Activated CD4-positive, alpha-beta T cell treated with anti-CD3 and anti-CD28 coated beads, Interleukin-2, amount 50 U/mL, for 4 hours (primary cell): ENCODE data around the gene FAM53B.

Source experiments
- DNase-seq, 2 experiments: peaks; one replicate each; pipeline ENCODE4 v3.0.0-alpha.2; 2020

FAM53B gene

GRCh38 chr10:124658591-124659242, 85.5 kb downstream of the FAM53B start:
- DNase-seq = no peak

DNA sequence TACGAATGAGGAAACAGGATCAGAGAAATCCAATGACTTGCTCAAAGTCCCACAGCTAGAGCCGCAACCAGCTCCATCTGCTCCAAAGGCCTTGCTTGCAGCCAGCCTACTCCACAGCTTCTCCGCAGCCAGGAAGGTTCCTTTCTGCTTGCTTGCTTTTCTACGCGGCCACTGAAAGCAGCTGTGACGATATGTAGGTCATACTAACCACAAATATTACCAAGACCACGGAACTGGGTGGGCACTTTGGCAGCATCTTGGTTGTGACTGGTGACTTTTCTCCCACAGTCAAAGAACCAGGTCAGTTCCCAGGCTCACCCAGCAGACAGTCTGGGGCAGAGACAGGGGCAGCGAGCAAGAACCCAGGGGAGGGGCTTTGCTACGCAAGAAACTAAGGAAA, 86.4 kb downstream of the FAM53B start:
- DNase-seq = peak; percentile 18 to 26

- no peak for DNase-seq
Measured at GRCh38 chr10:124656541-124656940, 87.6 kb downstream of the FAM53B start.

- DNase-seq = no peak
Measured at GRCh38 chr10:124656113-124656490, 88.1 kb downstream of the FAM53B start.

DNA sequence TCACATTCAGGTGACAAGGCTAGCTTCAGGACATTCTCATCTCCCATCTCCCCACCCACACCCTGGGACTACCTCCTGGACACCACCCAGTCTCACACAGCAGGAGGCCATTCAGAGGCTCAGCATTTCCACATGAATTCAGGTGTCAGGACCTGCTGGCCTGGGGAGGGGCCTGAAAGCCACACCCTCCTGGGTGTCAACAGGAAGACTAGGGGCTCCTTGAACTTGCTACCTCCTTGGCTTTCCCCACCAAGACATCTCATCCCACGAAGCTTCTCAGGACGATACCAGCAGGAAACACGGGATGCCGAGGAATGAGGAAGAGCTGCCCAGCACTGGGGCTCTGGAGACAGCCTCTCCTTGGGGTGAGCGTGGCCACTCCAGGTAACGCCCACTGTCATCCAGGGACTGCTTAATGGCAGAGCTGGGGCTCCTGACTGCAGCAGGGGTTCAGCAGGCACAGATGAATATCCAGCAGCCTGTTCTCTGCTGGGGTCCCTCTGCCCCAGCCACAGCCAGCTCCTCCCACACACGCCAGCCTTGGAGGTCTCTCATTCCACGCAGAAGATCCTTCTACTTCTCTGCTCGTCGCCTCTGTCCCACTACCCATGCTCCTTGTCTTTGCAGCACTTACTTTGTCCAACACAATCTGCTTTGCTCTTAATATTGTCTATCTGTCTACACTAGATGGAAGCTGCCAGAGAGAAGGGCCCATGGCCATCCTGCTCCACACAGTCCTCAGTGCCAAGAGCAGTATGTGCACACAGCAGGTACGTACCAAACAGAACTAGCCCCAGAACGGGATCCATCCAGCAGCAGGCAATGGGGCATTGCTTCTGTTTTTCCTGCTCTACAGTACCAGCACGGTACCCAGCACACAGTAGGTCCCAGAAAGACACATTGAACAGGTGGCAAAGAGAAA, 88.7 kb downstream of the FAM53B start:
- DNase-seq = no peak

- DNase-seq = no peak
Measured at GRCh38 chr10:124654686-124655085, 89.5 kb downstream of the FAM53B start.

DNA sequence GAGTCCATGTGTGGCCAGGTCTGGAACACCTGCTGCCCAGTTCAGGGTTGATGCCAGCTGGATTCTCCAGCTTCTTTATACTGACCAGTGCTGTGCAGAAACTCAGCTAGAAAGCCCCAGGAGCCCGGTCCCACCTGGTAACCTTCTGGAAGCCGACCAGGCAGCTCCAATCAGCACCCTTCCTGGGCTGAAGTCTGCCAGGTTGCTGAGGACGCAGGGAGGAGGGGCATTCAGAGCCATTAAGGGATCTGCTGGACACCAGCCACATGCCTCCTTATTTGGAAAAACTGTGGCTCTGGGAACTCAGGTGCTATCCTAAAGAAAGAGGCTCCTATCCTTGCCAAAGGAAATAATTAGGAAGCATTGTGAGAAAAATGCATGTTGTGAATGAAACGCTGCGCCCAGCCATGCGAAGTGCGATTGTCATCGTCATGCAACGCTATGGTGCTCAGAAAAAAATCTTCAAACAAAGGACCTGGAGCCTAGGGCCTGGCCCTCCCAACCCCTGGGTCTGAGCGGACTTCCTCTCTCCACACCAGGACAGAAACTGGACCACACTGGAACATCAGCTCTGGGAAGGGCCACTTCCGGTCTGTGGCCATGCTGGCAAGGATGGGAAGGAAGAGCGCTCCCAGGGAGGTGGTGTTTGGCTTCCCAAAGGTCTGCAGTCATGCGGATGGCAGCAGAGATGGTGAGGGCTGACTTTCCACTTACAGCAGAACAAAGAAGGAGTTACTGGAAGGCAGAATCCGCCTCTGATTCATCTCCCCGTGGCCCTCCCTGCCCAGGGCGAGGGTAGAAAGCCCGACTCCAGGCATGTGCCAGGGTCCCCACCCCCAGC, 90.1 kb downstream of the FAM53B start:
- DNase-seq = no peak

DNA sequence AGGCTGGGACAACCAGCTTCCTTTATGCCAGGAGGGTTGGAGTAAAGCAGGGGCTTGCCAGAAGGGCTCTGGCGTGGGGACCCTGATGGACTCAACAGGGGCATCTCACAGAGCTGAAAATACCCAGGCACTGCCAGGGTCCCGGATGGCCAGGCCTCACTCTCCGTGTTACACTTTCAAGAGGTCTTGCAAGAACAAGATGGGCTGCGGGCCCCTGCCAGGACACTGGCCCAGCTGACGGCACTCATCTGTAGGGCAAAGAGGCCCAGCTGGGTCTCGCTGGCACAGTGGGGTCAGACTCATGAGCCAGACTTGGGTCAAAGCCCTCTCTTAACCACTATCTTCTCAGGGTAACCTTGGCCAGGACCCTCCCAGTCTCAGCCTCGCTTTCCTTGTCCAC, 90.9 kb downstream of the FAM53B start:
- no peak for DNase-seq

DNA sequence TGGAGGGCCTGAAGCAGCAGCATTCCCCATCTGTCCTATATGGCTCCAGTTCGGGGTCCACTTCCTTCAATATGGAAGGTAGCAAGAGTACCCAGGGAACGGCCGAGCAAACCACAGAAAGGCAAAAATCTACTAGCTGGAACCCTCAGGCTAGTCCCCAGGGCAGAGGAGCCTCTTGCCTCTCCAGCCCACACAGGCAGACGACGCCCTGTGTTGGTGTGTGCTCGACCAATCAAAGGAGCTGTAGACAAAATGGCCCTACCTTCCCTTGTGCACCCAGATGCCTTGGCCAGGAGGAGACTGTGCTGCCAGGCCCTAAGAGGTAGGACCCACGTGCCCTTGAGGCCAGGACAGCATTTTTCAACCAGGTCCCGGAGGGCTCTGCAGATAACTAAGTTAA, 91.5 kb downstream of the FAM53B start:
- no peak for DNase-seq

- DNase-seq = no peak
Measured at GRCh38 chr10:124652200-124652599, 92.0 kb downstream of the FAM53B start.

GRCh38 chr10:124651402-124651891, 92.7 kb downstream of the FAM53B start:
- DNase-seq = no peak

DNA sequence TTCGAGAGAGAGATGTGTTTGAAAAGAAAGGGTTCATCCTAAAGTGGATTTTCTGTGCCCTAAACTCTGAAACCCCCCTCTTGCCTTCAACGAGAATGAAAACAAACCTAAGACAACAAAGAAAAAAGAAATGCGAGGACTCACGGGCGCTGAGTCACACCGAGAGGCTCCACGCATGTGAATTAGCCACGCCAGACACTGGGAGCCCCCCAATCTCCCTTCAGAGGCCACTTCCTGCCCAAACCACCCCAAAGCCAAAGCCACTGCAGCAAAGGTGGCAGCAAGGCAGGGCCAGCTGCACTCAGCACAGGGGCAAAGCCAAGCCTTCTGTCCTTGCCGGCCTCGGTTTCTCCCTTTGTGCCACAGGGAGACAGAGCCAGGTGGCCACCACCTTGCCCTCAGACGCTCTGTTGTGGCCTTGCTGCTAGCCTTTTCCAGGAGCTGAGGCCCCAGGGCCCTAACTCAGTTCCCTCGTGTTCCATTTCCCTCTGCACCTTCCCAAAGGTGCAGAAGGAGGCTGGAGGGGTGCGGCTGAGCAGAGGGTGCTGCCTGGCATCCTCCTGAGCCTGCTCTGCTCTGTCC, 93.3 kb downstream of the FAM53B start:
- peak; percentile 43 to 47 for DNase-seq

- no peak for DNase-seq
Measured at GRCh38 chr10:124650263-124650662, 93.9 kb downstream of the FAM53B start.

DNA sequence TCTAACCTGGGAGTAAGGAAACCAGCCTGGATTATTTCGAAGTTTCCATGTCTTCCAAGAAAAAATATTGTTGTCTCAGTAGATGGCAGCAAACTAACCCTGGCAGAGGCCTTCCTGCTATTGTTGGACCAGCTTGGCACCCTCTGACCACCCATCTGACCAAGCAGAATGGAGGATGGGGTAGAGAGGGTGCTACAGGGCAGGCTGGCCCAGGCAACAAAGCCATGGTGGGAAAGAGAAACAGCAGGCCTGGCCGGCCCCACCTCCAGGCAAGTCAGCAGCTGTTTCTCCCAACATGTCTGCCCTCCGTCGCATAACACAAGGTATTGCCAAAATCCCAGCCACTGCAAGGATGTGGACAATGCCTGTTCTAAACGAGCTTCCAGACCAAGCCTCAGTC, 95.0 kb downstream of the FAM53B start:
- no peak for DNase-seq

- DNase-seq = peak; percentile 32 to 34
Measured at GRCh38 chr10:124648738-124649137, 95.4 kb downstream of the FAM53B start.

DNA sequence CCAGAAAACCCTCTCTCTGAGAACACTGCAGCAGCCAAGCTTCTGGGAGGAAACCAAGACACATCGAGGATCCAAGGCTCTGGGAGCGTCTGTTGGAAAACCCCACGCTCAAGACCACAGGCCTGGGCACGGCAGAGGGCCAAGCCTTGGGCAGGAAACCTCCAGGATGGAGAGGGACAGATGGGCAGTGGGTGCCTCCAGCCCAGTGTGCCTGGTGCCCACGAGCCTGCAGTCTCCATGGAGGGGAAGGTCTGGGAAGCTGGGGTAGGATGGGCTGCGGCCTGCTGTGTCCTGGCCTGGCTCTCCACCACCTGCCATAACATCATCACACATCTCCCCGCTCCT, 96.1 kb downstream of the FAM53B start:
- DNase-seq = no peak

DNA sequence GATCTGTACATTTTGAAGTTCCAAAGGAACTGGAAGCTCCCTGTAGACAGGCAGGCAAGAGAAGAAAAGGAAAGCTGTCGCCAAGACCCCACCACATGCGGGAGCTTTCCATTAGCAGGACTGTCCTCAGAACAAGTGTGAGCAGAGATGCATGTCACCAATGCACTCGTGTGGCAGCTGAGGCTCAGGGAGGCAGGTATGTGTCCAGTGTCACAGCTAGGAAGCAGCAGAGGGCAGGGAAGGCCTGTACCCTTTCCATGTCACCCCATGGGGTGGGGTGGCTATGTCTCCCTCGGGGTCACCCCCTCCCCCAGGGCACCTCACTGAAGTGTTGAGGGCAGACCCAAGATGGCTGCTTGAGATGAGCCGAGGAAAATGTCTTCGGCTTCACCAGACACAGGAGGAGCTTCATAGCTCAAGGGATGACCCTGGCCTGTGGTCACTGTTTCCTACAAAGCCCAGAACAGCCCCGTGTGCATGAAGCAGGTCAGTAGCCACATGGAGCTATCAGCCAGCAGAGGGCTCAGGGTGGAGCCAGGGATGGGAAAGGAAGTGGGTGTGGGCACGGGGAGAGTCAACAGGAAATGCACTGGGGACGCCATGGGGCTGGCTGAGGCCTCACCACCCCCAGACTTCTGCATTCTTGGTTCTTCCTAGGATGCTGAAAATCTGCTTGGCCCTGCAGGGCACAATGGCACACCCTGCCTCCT, 96.6 kb downstream of the FAM53B start:
- DNase-seq = peak; percentile 53 to 58

GRCh38 chr10:124646483-124647352, 97.5 kb downstream of the FAM53B start:
- DNase-seq = no peak

DNA sequence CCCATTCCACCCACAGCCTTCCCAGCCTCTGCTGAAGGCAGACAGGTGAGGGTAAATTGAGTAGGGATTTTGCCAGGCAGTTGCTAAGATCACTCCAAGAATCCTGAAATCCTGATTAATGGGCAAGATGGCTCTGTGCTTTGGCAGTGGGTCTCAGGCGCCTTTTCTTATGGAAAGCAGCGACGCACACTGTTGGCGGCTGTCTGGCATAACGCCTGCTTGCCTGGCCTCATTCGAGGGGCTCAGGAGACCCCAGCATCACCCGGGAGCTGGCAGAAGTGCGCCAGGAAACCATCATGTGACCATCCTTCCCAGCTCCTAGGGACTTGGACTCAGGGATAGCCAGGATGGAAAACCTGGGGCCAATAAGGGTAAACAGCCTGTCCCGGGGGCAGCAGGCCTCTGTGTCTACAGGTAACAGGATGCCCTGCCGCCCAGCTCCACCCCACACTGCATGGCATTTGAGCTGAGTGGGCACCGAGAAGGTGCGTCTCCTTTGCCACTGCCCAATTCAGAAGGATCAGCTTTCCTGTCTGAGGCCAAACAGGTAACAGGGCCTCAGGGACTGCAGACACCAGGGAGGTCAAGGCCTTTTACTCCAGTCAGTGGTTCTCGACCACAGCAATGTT, 98.6 kb downstream of the FAM53B start:
- no peak for DNase-seq

- no peak for DNase-seq
Measured at GRCh38 chr10:124644771-124645415, 99.3 kb downstream of the FAM53B start.
